SK-N-SH (cell line): ENCODE data around the gene IRX2. TPM values are rescaled to one million over a fixed set of nuclear protein-coding genes. Genes with fewer than 3 reads are reported as not detected.

ENCODE experiments used
- CTCF ChIA-PET: fragments of 300-600, 350-600 bp; formaldehyde crosslinking; extraction: SDS; loops from one replicate; lab custom pipeline; 2021; lab: Yijun Ruan, JAX
- POLR2A ChIA-PET: fragments of 350-600 bp; sonication (Branson Sonifier 250); formaldehyde crosslinking; extraction: SDS; loops from one replicate; lab custom pipeline; 2020; ENCODE audit warnings: antibody characterized with exemption, inconsistent platforms; lab: Yijun Ruan, JAX
- DNase-seq: peaks from one replicate; pipeline ENCODE4 v3.0.0; 2012
- H2AFZ ChIP-seq: fragments of 200-600 bp; sonication (generic); 2 replicates; pipeline ENCODE4 v1.8.1; 2016; ENCODE audit warnings: antibody characterized with exemption, mild to moderate bottlenecking, low read depth
- H3F3A ChIP-seq: fragments of 200-600 bp; sonication (generic); replicated peaks from 2 replicates; pipeline ENCODE3; 2016; ENCODE audit warnings: antibody characterized with exemption, mild to moderate bottlenecking; ENCODE audit not compliant: insufficient read depth
- H3K27ac ChIP-seq, 2 experiments: fragments of 200-500 bp in 1 of 2; fragments of 200-600 bp in 1 of 2; sonication (Bioruptor generic) in 1 of 2; sonication (generic), shearing (Covaris generic) in 1 of 2; 2 replicates each; pipeline versions ENCODE4 v1.5.1 to v1.6.1; 2014 to 2016; ENCODE audit warnings: low read depth in 2 of 2, inconsistent platforms in 1 of 2, low read length in 1 of 2, mild to moderate bottlenecking in 1 of 2, mixed read lengths in 1 of 2
- H3K27me3 ChIP-seq: fragments of 200-600 bp; sonication (generic), shearing (Covaris generic); 2 replicates; pipeline ENCODE4 v1.6.1; 2016; ENCODE audit warnings: mixed run types; ENCODE audit not compliant: insufficient read depth
- H3K36me3 ChIP-seq, 2 experiments: fragments of 200-500 bp in 1 of 2; fragments of 200-600 bp in 1 of 2; sonication (Bioruptor generic) in 1 of 2; sonication (generic) in 1 of 2; replicated peaks in 1 of 2; 2 replicates each; pipeline versions ENCODE3 to v1.5.1; 2014 to 2016; ENCODE audit warnings: low read length in 1 of 2, mild to moderate bottlenecking in 1 of 2; ENCODE audit not compliant: insufficient read depth in 2 of 2, control insufficient read depth in 1 of 2
- H3K4me1 ChIP-seq, 2 experiments: fragments of 200-500 bp in 1 of 2; fragments of 200-600 bp in 1 of 2; sonication (Bioruptor generic) in 1 of 2; sonication (generic), shearing (Covaris generic) in 1 of 2; 2 replicates each; pipeline versions ENCODE4 v1.5.1 to v1.6.1; 2014 to 2016; ENCODE audit warnings: low read depth in 1 of 2, low read length in 1 of 2, mixed run types in 1 of 2; ENCODE audit not compliant: insufficient read depth in 2 of 2, control insufficient read depth in 1 of 2
- H3K4me2 ChIP-seq: fragments of 200-600 bp; sonication (generic), shearing (Covaris generic); 2 replicates; pipeline ENCODE4 v1.6.1; 2017; ENCODE audit warnings: mixed run types
- H3K4me3 ChIP-seq, 2 experiments: fragments of 200-500 bp in 1 of 2; fragments of 200-600 bp in 1 of 2; sonication (Bioruptor generic) in 1 of 2; sonication (generic), shearing (Covaris generic) in 1 of 2; 2 replicates each; pipeline versions ENCODE4 v1.5.1 to v1.8.1; 2014 to 2016; ENCODE audit warnings: low read depth in 2 of 2, inconsistent platforms in 1 of 2, low read length in 1 of 2, mild to moderate bottlenecking in 1 of 2, mixed read lengths in 1 of 2, moderate library complexity in 1 of 2
- H3K79me2 ChIP-seq: fragments of 200-600 bp; sonication (generic); 2 replicates; pipeline ENCODE4 v1.8.1; 2017; ENCODE audit warnings: mild to moderate bottlenecking; ENCODE audit not compliant: insufficient read depth
- H3K9ac ChIP-seq: fragments of 200-600 bp; sonication (generic); 2 replicates; pipeline ENCODE4 v1.6.1; 2017; ENCODE audit warnings: mixed run types
- H3K9me2 ChIP-seq: fragments of 200-600 bp; sonication (generic); 2 replicates; pipeline ENCODE4 v1.6.1; 2017; ENCODE audit warnings: mixed run types
- H3K9me3 ChIP-seq: fragments of 200-600 bp; sonication (generic); 2 replicates; pipeline ENCODE4 v1.6.1; 2017; ENCODE audit warnings: mixed run types, mild to moderate bottlenecking, moderate library complexity
- H4K20me1 ChIP-seq: fragments of 200-600 bp; sonication (generic); 2 replicates; pipeline ENCODE4 v1.6.1; 2017; ENCODE audit warnings: mild to moderate bottlenecking, mixed run types; ENCODE audit not compliant: insufficient read depth
- EZH2phosphoT487 ChIP-seq: fragments of 200-600 bp; sonication (generic); IDR thresholded peaks from 2 replicates; pipeline ENCODE4 v1.6.1; 2017; ENCODE audit warnings: low read depth, mixed run types, mild to moderate bottlenecking, antibody characterized with exemption, moderate library complexity, borderline replicate concordance
- FOSL2 ChIP-seq: IDR thresholded peaks from 2 replicates; pipeline ENCODE4 v1.4.0; 2012; ENCODE audit warnings: low read depth, mild to moderate bottlenecking, moderate library complexity, borderline replicate concordance
- FOXJ3 ChIP-seq: sonication (generic); formaldehyde crosslinking; IDR thresholded peaks from 2 replicates; pipeline ENCODE4 v1.5.1; 2020; ENCODE audit warnings: mild to moderate bottlenecking, missing genetic modification reagents
- GABPA ChIP-seq: IDR thresholded peaks from 2 replicates; pipeline ENCODE4 v1.4.0; 2012; ENCODE audit warnings: low read depth, mild to moderate bottlenecking
- MAX ChIP-seq: IDR thresholded peaks from 2 replicates; pipeline ENCODE4 v1.4.0; 2012; ENCODE audit warnings: low read depth
- MXI1 ChIP-seq: IDR thresholded peaks from 2 replicates; pipeline ENCODE4 v1.6.1; 2012; ENCODE audit warnings: mild to moderate bottlenecking, low read depth, low read length, improper control_type of control experiment
- NFIC ChIP-seq: IDR thresholded peaks from 2 replicates; pipeline ENCODE4 v1.4.0; 2012; ENCODE audit warnings: borderline replicate concordance
- PBX3 ChIP-seq: IDR thresholded peaks from 2 replicates; pipeline ENCODE4; 2012
- POLR2AphosphoS5 ChIP-seq: IDR thresholded peaks from 2 replicates; pipeline ENCODE4 v1.6.1; 2012; ENCODE audit warnings: low read depth, low read length
- RCOR1 ChIP-seq: fragments of 150-350 bp; IDR thresholded peaks from 2 replicates; pipeline ENCODE4 v1.6.1; 2017; ENCODE audit warnings: antibody characterized with exemption, low read length
- REST ChIP-seq: IDR thresholded peaks from 2 replicates; pipeline ENCODE4 v1.6.1; 2012; ENCODE audit warnings: mild to moderate bottlenecking, low read depth, low read length, moderate library complexity
- SMC3 ChIP-seq: IDR thresholded peaks from 2 replicates; pipeline ENCODE4 v1.6.1; 2012; ENCODE audit warnings: low read depth, low read length, improper control_type of control experiment
- TAF1 ChIP-seq: IDR thresholded peaks from 2 replicates; pipeline ENCODE4 v1.6.1; 2012; ENCODE audit warnings: low read depth, mild to moderate bottlenecking, low read length, moderate library complexity, borderline replicate concordance
- TCF12 ChIP-seq: IDR thresholded peaks from 2 replicates; pipeline ENCODE4 v1.4.0; 2012
- USF1 ChIP-seq: IDR thresholded peaks from 2 replicates; pipeline ENCODE4 v1.4.0; 2012; ENCODE audit warnings: low read depth, borderline replicate concordance
- YY1 ChIP-seq: IDR thresholded peaks from 2 replicates; pipeline ENCODE4 v1.4.0; 2012; ENCODE audit warnings: low read depth, mild to moderate bottlenecking
- WGBS: methylation state at CpG from one replicate; pipeline ENCODE4 v1.1.6; 2017; ENCODE audit warnings: low lambda C conversion rate; 5-methylcytosine and 5-hydroxymethylcytosine counted together
- polyA plus RNA-seq, 3 experiments: library from polyadenylated mRNA; depleted of rRNA; stranded (reverse); fragments of >200 nt; gene quantifications; 2 replicates each; pipeline ENCODE4 v1.2.3, GENCODE V29; 2012

Gene IRX2
- polyA plus RNA-seq, 1 of the 3 experiments (the other 2 are of a cell fraction): not detected

GRCh38 chr5:2754581-2755075 lies 3.2 kb upstream of the IRX2 start:
- H3K9me3 ChIP-seq: no peaks in the 10 kb centered on the region
- DNase-seq: no peak
- H3F3A ChIP-seq: no peaks in the 10 kb centered on the region
- TF ChIP-seq RCOR1 (no peak), SMC3 (no peak), NFIC (no peak), REST (no peak), USF1 (no peak), GABPA (no peak), TAF1 (no peak), TCF12 (no peak), FOXJ3 (CRISPR knock-in tag) (no peak), YY1 (no peak), MAX (no peak), FOSL2 (no peak), EZH2phosphoT487 (no peak), MXI1 (no peak), PBX3 (no peak), POLR2AphosphoS5 (no peak)
- H3K9me2 ChIP-seq: no peaks in the 10 kb centered on the region
- H3K4me2 ChIP-seq: no peak overlapping the region
- ChIA-PET CTCF (no interaction called here), POLR2A (no interaction called here)
- WGBS: 11% methylated on average over 16 of the region's 27 CpGs
- no peak overlapping the region for H3K4me3 ChIP-seq
- H3K36me3 ChIP-seq: no peaks in the 10 kb centered on the region
- no peak overlapping the region for H3K27ac ChIP-seq
- H2AFZ ChIP-seq: no peak overlapping the region
- no peaks in the 10 kb centered on the region for H3K4me1 ChIP-seq
- no peak overlapping the region for H3K9ac ChIP-seq
- peaks cover 83% of the 10 kb centered on the region for H3K27me3 ChIP-seq
- no peaks in the 10 kb centered on the region for H3K79me2 ChIP-seq
- H4K20me1 ChIP-seq: no peaks in the 10 kb centered on the region
